ENCODE measurements around the gene VWA5B1. TPM values are rescaled to one million over a fixed set of nuclear protein-coding genes. Genes with fewer than 3 reads are reported as not detected.

VWA5B1 gene
- total and polyA plus RNA-seq, 2 of the 4 experiments (the other 2 are of a cell fraction) = not detected

DNA sequence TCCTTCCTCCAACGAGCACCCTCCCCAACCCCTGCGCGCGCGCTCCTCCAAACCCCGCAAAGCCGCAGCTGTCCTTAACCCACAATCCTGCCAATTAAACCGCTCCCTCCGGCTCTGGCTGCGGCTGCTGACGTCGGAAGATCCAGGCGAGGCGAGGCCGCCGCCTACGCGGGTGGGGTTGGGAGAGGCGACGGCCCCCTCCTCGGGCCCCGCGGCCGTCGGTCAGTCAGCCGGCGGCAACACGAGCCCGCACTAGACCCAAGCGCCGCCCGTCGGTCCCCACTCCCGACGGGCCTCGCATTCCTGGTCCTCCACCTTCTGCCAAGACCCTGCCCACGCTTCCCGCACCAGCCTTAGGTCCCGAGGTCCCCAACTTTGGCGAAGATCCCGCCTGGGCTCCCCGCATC, 75.4 kb downstream of the VWA5B1 start:
- Histone ChIP-seq H2AK9ac (replicated peaks; ENCODE audit: low read depth, low read length, poor library complexity) (no peak overlapping the region), H2BK120ac (ENCODE audit: low read depth, low read length) (no peak overlapping the region), H2AFZ (replicated peaks; ENCODE audit: low read length, poor library complexity) (peak overlapping the region; percentile 74), H3K9ac (ENCODE audit: low read depth, low read length) (no peak overlapping the region), H4K20me1 (ENCODE audit: insufficient read depth, low read length) (no peaks in the 10 kb centered on the region), H3K4ac (ENCODE audit: low read depth, low read length) (no peak overlapping the region), H3K79me1 (ENCODE audit: low read depth in 1 of 2, low read length in 2 of 2) (no peaks in the 10 kb centered on the region), H3K27me3 (ENCODE audit: control insufficient read depth, insufficient read depth, low read length) (peaks cover 57% of the 10 kb centered on the region), H4K5ac (ENCODE audit: low read depth, low read length) (no peak overlapping the region), H2BK5ac (ENCODE audit: low read depth, low read length, poor library complexity, severe bottlenecking) (no peak overlapping the region), H3K9me1 (ENCODE audit: insufficient read depth, low read length) (no peaks in the 10 kb centered on the region), H3K4me3 (ENCODE audit: insufficient read depth, low read depth, low read length) (no peak overlapping the region; the same call in 1 of the 2 replicates), H3K23ac (ENCODE audit: low read depth, low read length) (no peak overlapping the region), H2BK20ac (ENCODE audit: low read depth, low read length) (no peak overlapping the region), H3K4me2 (ENCODE audit: low read depth, low read length) (peak overlapping the region; percentile 40; the same call in 1 of the 2 replicates), H4K8ac (ENCODE audit: low read depth in 2 of 2, low read length in 2 of 2) (no peak overlapping the region), H3K9me3 (ENCODE audit: control insufficient read depth, insufficient read depth, low read length) (no peaks in the 10 kb centered on the region), H4K91ac (ENCODE audit: insufficient read depth, low read depth, low read length) (no peak overlapping the region), H3K4me1 (ENCODE audit: control insufficient read depth, insufficient read depth, low read length) (no peaks in the 10 kb centered on the region; the same call in 1 of the 2 replicates), H2BK15ac (ENCODE audit: low read depth, low read length) (no peak overlapping the region), H3K14ac (replicated peaks; ENCODE audit: low read depth, low read length) (no peak overlapping the region), H3K56ac (ENCODE audit: extremely low read depth, insufficient read depth, low read length) (no peak overlapping the region), H3K27ac (ENCODE audit: insufficient read depth, low read length) (no peak overlapping the region), H3K18ac (ENCODE audit: low read depth, low read length) (no peak overlapping the region), H2AK5ac (ENCODE audit: low read depth, low read length) (no peak overlapping the region), H3K36me3 (ENCODE audit: control insufficient read depth, insufficient read depth, low read length) (no peaks in the 10 kb centered on the region)
- no peak for ATAC-seq (ENCODE audit: low read depth)
- TF ChIP-seq SMC3 (IDR thresholded peaks at IDR 0.05; ENCODE audit: low read depth, low read length) (no peak), MXI1 (IDR thresholded peaks at IDR 0.05; ENCODE audit: borderline replicate concordance, low read depth, low read length) (no peak), USF2 (IDR thresholded peaks at IDR 0.05; ENCODE audit: low read depth, low read length) (no peak), RAD21 (IDR thresholded peaks at IDR 0.05; ENCODE audit: low read length) (no peak), FOS (IDR thresholded peaks at IDR 0.05; ENCODE audit: low read depth, low read length) (no peak), ELK1 (IDR thresholded peaks at IDR 0.05; ENCODE audit: borderline replicate concordance, low read depth, low read length) (no peak), NFE2L2 (IDR thresholded peaks at IDR 0.05; ENCODE audit: low read depth, low read length) (no peak), BHLHE40 (IDR thresholded peaks at IDR 0.05; ENCODE audit: low read depth, low read length) (no peak), POLR2A (IDR thresholded peaks at IDR 0.05; ENCODE audit: low read depth, low read length) (no peak), RFX5 (IDR thresholded peaks at IDR 0.05; ENCODE audit: low read depth, low read length) (no peak), MAZ (IDR thresholded peaks at IDR 0.05; ENCODE audit: borderline replicate concordance, low read depth, low read length) (no peak), RCOR1 (IDR thresholded peaks at IDR 0.05; ENCODE audit: insufficient replicate concordance, low read length) (no peak), MAFK (IDR thresholded peaks at IDR 0.05; ENCODE audit: low read depth, low read length) (no peak), CEBPB (IDR thresholded peaks at IDR 0.05; ENCODE audit: low read depth, low read length) (no peak), CHD1 (IDR thresholded peaks at IDR 0.05; ENCODE audit: low read depth, low read length) (no peak), CTCF (conservative IDR thresholded peaks at IDR 0.05; ENCODE audit: low read depth, low read length) (no peak)
- in situ Hi-C loops (cut with MboI; ENCODE audit: low sequenced_read_pairs) (no loop called here), dilution Hi-C loops (cut with HindIII; ENCODE audit: low sequenced_read_pairs, unreplicated experiment) (no loop called here), intact Hi-C loops (cut with micrococcal nuclease) (no loop called here)
- CTCF ChIA-PET = no interaction called here
- POLR2A ChIA-PET (ENCODE audit: unreplicated experiment) = interaction anchor here (0.6 kb wide), 1 partner anchor 114 kb away, joined by 3 read pairs; no protein-coding TSS in a partner anchor
- peak; percentile 20 for DNase-seq
- BruUV-seq (replicated peaks) = no TSS peak
- 2% methylated on average over 13 of the region's 42 CpGs; no CpG with 5 or more reads in 1 of the 2 experiments for WGBS, 2 experiments (ENCODE audit: extremely low coverage in 2 of 2, insufficient read length in 1 of 2)

All from IMR-90 (cell line).